GM18502 (cell line): Measurements from ENCODE around the gene SYNPR.
A peak's percentile ranks its signal among the peaks of the same experiment; 100 is the strongest.

ENCODE experiments used
- ATAC-seq: cut with Tn5 transposase; IDR thresholded peaks from one replicate; pipeline ENCODE4 v1.9.1; 2021; ENCODE audit warnings: mild to moderate bottlenecking; ENCODE audit not compliant: unreplicated experiment, poor library complexity

SYNPR gene

DNA sequence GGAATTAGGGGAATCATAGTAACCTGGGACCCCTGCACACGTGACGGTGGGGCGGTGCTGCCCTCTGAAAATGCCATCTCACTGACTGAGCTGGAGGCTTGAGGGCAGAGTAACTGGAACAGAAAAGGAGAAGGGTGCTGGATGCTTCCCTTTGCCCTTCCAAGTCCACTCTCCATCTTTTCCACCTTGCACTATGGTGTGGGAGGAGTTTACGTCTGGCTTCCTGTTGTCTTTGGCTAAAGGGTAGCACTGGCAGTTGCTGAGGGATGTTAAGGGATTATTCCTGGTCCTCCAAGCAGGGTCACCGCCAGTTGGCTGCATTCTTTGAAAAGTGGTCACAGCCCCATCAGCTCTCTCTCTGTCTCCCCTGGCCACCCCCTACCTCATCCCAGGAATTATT is 245.0 kb downstream of the SYNPR start:
- ATAC-seq: no peak

DNA sequence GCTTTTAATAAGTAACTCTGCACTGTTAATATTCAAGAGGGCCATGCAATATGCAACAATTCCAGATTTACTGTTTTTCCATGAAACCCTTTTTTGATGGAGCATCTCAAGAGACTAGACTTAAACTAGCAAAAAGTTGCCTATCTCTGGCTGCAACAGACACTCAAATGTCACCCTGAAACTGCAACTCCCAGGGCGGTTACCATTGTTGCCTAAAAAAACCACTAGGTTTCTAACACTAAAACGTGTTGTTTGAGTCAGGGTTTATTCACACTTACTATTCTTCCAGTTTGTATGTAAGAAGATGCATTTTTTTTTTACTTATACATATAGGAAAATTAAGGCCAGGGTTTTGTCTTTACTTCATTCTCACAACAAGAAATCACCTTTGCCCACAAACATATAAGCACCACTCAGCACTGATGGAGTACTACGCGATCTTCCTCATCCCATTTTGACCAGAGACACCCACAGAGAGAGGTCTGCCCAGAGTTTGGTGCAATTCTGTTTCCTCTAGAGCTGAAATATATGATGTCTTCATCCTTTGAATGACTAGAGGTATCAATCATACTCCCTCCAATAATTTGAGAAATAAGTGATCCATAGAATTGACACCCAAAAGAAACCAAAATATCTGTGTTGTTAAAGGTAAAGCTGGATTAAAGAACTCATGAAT is 250.4 kb downstream of the SYNPR start:
- no peak for ATAC-seq

- no peak for ATAC-seq
Measured at GRCh38 chr3:63532521-63532920, 254.4 kb downstream of the SYNPR start.

DNA sequence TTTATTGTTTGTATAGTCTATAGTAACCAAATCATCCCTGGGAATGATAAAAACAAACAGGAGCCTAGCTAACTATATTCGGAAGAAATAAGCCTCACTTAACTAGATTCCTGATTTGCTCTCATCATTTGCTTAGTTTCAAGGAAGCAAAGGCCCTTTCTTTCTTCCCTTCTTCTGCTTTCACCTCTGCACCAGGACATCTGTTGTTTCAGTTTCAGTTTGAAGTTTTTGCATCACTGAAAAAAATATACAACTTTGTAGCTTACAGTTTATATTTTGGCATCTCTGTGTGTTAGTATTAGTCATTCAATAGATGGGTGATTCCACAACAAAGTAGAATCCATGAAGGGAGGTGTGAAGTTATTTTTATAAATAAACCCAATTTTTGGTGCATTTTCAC is 260.8 kb downstream of the SYNPR start:
- ATAC-seq: no peak

- ATAC-seq: no peak
Measured at GRCh38 chr3:63555767-63556166, 277.7 kb downstream of the SYNPR start.

DNA sequence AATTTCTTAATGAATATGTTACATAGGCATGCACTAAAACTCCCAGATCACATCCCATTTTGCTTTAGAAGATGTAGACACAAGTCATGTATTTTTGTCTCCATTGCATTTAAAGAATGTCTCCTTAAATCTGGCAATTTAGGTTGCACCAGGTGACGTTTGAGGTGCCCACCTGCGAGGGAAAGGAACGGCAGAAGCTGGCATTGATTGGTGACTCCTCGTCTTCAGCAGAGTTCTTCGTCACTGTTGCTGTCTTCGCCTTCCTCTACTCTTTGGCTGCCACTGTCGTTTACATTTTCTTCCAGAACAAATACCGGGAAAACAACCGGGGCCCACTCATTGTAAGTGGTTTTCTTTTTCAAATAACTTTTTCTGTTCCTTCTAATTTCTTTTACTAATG is 278.3 kb downstream of the SYNPR start:
- no peak for ATAC-seq

- ATAC-seq: peak; percentile 76
Measured at GRCh38 chr3:63557912-63558311, 279.8 kb downstream of the SYNPR start.

- ATAC-seq: no peak
Measured at GRCh38 chr3:63559884-63560283, 281.8 kb downstream of the SYNPR start.

GRCh38 chr3:63561879-63562278 is 283.8 kb downstream of the SYNPR start:
- no peak for ATAC-seq

DNA sequence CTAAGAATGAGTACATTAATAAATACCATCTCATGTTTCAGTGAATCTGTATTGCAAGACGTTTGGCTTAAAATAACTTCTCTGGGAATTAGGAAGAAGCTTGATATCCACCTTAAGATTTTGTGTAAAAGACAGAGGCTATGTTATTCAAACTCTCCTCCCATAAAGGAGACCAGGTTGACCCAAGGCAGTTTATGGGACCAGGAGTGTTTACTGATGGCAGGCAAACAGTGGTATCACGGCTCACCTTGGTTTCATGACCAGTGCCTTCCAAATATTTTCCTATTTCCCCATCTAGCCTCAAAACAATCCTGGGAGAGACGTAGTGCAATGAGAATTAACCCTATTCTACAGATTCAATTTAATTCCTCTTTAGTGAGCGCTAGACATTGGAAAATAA is 284.2 kb downstream of the SYNPR start:
- no peak for ATAC-seq

GRCh38 chr3:63563572-63563971 is 285.5 kb downstream of the SYNPR start:
- no peak for ATAC-seq

- ATAC-seq: no peak
Measured at GRCh38 chr3:63565220-63565619, 287.1 kb downstream of the SYNPR start.

DNA sequence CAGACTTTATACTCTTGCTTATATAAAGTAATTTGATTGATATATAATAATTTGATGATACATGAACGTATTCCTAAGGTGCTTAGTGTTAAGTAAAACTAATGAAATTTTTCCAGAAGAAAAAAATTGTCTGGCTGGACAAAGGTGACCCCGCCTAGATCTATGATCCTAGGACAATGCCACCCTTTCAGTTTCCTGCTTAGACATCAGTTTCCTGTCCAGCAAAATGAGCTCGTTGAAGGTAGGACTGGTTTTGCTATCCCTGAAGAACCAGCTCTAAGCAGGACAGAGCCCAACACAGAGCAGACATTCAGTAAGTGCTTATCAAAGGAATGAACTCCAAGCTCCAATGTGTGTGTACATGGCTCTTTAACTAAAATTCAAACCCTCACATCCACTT is 293.6 kb downstream of the SYNPR start:
- no peak for ATAC-seq

DNA sequence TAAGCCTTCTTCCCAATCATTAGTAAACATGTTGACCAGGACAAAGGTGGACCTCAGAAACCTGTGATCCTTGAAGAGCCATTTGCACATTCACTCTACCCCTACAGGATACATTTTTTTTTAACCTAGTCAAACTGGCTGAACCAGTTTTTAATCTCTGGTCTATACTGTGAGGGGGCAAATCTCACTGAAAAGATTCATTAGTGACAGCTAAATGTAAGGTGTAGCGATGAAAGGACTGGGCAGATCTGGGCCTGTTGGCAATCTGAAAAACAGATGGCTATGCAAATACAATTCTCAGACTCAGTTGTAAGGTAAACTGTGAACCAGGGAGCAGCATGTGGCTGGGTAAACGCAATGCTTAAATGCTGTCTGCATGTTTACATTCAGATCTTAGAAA is 298.7 kb downstream of the SYNPR start:
- ATAC-seq: no peak

DNA sequence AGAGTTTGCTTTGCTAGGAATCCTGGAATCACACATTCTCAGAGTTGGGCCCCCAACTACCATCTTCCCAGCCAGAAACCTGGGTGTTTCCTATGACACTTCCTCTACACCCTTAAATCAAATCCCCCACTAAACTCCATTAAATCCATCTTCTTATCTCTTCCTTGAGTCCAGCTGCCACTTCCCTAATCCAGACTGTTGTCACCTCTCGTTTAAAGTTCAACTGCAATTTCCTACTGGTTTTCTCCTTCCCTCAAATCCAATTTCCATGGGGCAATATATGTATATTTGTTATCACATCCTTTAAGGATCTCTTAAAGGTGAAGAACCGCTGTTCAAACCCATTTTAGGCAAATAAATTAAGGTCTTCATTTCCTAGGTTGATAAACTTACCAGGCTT is 300.8 kb downstream of the SYNPR start:
- no peak for ATAC-seq

DNA sequence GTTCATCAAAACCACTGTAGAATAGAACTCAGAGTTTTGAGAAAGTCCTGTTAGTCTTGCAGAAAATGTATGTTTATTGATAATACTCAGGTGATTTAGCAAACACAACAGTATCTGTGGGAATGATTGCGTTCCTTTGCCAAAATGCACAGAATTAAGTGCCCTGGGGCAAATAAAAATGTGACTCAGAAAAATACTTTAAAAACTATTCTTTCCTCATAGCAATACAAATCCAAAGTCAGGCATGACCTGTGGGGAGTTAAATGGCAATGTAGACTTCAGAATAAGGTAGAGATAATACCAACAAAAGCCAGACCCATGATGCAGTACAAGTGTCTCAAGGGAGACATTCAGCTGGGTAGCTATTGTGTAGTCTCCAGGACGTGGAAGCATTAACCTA is 302.0 kb downstream of the SYNPR start:
- no peak for ATAC-seq

DNA sequence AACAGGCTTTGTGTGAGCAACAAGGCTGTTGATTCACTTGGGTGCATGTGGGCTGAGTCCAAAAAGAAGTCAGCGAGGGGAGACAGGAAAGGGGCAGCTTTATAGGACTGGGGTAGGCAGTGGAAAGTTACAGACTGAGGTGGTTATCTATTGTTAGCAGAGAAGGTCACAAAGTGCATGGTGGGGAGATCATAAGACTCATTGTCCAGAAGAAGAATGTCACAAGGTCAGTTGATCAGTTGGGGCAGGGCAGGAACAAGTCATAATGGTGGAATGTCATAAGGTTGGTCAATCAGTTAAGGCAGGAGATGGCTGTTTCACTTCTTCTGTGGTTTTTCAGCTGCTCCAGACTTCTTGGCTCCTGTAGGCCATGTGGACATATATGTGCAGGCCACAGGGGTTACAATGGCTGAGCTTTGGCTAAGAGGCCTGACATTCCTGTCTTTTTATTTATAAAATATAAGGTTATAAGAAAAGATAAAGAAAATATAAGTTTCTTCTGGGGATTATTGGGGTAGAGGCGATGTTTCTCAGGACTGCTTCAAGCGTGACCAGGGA is 304.9 kb downstream of the SYNPR start:
- no peak for ATAC-seq

DNA sequence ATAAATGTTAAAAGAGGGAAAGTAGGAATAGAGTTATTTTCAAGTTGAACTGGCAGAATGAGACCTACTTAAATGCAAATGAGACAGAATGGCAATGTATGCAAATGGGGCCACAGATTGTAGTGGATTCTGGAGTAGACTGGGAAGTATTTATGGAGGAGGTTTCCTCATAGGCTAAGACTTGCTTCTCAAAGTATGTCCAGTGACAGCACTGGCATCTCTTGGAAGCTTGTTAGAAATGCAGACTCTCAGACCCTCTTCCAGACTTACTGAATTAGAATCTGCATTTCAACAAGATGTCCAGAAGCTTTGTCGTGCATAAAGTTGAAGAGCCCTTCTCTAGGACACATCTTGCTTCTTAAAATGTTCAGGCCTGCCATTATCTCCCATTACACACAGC is 306.6 kb downstream of the SYNPR start:
- ATAC-seq: no peak

DNA sequence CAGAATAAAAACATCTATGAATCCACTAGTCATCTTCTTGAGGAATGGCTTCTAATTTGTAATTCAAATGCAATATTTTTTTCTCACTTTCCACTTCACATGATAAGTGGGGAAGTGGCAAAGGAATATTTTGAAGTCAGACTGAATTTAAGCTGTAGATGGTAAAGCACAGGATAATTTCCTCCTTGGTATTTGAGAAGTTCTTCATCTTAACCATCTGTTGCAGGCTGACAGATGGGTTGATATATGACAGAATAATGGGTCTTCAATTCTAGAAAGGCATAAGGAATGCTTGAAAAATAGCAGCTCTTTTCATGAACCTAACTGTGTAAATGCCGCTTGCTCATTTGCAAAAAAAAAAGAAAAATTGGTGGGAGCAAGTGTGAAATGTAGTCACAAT is 307.8 kb downstream of the SYNPR start:
- ATAC-seq: no peak

GRCh38 chr3:63588895-63589294 is 310.8 kb downstream of the SYNPR start:
- no peak for ATAC-seq

DNA sequence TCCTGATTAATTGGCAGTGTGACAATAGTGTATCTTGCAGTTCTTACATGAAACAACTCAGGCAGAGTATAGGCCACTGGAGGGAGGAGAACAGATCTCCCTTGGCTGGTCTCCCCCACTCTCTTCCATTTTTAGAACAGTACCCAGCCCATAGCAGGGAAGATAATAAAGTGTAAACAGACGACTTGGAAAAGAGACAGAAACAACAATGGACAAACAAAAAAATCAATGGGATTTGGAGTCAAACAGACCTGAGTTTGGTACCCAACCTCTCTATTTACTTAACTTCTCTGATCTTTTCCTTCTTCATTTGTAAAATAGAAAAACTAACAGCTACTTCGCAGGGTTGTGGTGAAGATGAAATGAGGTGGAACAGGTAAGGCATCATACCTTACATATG is 315.7 kb downstream of the SYNPR start:
- ATAC-seq: no peak

DNA sequence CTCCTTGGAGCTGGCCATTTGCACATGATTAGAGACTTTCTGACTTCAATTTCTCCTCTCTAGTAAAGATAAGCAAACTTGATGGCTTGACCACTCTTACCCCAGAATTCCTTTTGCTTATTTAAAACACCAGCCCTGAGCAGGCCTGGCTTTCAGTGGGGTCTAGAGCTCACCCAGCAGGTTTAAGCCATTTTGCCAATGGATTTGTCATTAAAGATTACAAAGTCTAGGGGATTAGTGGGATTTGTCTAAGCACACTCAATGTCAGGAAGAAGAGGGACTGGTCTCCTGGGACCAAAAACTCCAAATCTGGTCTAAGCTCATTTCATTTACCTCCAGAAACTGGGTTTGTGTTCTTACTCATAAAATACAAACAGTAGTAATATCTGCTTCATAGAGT is 317.1 kb downstream of the SYNPR start:
- ATAC-seq: no peak

DNA sequence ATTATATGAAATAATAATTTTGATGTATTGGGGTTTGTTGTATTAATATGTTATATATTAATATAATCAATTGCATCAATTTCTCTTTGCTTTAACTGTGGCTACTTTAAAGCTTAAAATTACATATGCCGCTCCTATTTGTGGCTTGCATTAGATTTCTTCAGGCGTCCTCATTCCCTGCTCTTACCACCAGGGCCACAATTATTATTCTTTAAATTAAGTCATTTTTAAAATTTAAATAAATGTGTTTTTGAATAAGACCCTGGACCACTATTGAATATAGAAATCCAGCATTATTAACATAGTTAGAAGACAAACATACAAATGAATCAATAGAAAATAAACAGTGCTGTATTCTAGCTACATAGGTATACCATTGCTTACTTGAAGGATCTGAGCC is 318.9 kb downstream of the SYNPR start:
- no peak for ATAC-seq
